ENCODE results near the gene PSMB5.

Gene PSMB5

GRCh38 chr14:23058654-23059504 lies 24.2 kb upstream of the PSMB5 start:
- DNase-seq, result no peak

DNA sequence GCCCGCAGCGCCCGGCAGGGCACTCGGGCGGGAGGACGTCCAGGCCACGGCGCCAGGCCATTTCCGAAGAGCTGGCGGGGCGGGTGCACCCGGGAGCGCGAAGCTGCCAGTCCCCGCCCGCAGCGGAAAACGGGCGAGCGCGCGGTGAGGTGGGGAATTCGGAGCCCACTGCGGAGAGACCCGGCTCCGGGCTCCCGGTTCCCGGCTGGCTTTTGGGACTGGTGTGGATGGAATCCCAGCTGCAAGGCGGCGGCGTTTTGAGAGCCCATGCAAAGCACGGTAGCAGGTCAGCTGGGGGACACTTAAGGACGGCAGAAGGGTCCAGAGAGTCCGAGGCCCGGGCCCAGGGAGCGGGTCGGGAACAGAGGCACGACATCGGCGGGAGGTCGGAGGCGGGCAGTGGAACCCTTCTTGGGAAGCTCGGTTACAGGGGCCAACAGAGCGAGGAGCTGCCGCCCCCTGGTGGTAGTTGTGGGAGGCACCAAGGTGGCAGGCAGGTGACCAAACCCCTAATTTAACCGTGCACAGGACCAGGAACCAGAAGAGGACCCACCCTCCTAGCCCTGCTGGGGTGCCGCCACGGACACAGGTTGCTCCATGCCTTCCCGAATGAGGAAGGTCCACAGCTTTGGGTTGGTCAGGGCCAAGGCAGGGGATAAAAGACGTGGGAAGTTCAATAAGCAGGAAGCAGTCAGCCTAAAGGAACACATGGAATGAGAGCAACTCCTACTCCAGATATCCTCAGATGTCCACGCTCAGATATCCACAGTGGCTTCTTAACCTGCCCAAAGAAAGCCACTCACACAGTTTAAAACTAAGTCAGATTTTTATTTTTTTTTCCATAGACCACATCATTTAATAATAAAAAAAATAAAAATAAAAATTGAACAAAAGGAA lies 23.3 kb upstream of the PSMB5 start:
- no peak for DNase-seq

- DNase-seq, result no peak
Measured at GRCh38 chr14:23056956-23057756, 22.5 kb upstream of the PSMB5 start, which contains the start of gene CDH24. TSS of gene CDH24 (minus strand) at chr14:23057520. CDS start at chr14:23055733, 1,787 bp downstream.

DNA sequence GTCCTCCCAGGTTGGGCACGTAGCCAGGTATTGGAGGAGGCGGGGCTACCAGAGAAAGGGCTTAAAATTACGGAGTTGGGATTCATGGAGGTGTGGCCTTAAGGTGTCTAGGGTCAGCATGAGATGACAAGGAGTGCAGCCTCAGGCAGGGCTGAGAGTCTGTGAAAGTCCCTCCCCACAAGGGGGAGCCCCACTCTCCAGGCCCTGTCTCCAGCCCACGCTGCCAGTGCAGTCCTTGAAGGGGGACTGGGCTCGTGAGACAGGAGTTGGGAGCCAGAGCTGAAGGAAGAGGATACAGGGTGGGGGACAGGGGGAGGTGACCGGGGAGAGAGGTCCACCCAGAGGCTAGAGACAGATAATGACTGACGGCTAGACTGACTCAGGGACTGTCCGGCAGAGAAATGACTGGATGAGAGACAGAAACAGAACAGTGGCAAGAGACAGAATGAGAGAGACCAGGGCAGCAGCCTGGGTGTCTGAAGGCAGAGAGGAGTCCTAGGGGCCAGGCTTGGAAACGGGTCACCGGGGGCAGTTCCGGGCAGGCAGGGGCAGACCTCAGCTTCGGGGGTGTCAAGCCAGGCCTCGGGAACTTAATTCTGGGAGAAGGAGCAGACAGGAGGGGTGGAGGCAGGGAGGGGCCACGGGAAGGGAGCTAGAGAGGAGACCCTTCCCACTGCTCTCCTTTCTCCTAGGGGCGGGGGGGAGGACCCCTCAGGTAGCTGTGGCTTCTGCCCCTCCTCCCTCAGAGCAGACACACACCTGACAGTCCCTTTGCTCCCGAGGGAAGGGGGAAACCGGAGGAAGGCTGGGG lies 21.6 kb upstream of the PSMB5 start:
- DNase-seq, result no peak

DNA sequence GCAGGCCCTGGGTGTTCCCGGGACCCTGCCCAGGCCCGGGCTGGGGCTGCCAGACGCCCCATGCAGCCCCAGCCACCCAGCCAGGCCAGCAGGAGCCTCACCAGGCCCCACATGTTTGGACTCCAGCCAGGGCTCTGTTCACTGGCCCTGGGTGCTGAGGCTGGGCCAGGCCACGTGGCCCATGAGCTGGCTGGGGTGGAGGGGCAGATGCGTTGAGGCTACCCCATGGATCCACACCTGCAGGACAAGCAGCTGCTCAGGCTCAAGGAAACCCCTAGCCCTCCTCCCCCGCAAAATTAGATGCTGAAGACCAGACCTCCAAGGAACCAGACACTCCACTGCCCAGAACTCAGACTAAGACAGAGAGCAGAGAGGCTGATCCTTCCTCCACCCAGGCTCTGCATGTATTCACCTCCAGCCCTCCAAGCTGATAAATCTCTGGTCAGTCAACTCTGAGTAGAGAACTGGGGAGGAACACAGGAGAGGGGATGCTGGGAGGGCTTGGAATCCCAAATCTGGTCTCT lies 21.0 kb upstream of the PSMB5 start:
- no peak for DNase-seq

DNA sequence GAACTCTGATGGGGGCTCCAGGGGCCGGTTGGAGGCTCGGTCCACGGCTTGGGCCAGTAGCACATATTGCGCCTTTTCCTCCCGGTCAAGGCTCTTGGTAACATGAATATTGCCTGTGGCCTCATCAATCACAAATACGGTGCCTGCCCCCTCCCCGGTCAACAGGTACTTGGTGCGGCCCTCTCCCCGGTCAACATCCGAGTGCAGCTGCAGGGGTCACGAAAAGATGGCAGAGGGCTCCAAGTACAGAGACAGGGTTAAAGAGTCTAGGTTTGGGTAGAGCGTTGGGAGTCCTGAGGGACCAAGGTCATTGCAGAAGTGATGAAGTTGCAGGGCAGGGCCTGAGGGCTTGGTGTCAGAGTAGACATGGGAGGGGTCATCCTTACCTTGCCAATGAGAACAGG lies 20.4 kb upstream of the PSMB5 start:
- DNase-seq, result no peak

DNA sequence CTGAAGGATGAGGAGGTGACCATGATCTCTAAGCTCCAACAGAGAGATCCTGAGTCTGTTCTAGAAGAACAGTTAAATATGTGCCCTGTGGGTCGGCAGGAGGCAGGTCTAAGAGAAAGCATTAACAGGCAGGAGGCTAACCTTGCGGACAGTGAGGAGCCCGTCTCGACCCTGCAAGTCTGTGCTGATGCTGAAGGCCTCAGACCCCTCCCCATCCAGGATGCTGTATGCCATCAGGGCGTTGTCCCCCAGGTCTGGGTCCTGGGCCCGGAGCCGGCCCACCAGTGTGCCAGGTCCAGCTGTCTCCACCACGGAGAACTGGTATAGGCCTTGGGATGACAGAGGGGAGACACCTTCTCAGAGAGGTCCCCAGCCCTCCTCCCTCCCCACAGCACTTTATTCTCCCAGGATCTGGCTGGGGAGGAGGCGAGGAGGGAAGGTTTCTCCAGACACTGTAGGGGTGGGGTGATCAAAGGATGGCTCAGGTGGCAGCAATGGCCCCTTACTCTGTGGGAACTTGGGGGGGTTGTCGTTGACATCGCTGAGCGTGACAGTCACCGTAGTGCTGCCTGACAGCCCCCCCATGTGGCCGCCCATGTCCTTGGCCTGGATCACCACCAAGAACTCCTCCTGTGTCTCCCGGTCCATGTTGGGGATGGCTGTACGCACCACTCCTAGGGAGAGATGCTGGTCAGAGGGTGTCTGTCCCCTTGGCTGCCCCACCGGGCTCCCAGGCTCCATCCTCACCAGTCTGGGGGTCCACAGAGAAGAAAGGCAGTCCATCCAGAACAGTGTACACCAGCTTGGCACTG lies 19.5 kb upstream of the PSMB5 start:
- no peak for DNase-seq

- DNase-seq, result no peak
Measured at GRCh38 chr14:23053426-23053825, 18.7 kb upstream of the PSMB5 start.

DNA sequence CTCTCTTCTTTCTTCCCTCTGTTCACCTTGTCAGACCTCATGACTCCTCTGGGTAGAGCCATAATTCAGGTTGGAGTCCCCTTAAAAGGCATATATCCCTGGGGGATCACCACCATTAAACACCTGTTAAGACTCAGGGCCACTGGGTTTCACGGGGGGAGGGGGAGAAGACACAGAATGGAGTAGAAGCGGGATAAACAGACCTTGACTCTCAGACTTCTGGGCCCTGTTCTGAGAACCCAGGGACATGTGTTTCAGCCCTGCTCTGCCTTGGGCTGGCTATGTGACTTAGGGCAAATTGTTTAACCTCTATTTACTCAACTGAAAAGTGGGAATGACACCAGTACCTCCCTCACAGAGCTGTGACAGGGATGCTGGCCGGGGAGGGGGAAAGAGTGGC lies 18.0 kb upstream of the PSMB5 start:
- no peak for DNase-seq

DNA sequence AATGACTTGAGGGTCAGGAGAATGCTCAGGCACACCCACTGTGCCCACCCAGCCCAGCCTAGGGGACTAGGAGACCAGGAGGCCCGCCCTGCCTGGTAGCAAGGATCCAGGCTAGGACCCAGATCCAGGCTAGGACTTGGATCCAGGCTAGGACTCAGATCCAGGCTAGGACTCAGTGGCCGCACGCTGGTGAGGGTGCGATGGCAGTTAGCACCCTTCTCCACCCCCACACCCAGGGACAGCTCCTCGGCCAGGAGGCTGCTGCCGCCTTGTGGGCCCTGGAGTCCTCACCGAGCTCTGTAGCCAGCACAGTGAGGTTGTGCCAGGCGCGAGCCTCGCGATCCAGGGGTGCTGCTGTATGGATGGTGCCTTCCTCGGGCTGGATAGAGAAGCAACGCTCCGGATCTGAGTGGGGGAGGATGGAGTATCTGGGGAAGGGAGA lies 17.5 kb upstream of the PSMB5 start:
- no peak for DNase-seq

GRCh38 chr14:23051141-23052057 lies 16.7 kb upstream of the PSMB5 start:
- DNase-seq, result no peak

DNA sequence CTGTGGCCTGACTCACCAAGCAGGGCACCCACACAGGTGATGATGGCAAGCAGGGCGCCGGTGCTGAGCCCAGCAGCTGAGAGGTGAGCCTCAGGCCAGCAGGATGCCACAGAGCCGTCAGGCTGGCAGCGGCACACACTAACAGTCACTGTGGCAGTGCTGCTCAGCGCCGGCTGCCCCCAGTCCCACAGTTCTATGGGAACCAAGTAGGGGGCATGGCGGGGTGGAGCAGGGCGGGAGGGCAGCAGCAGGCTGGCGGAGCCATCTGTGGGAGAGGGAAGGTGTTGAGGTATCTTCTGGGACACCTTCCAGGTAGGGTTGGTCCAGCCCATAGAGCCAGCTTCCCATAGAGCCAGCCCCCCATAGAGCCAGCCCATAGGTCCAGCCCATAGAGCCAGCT lies 14.3 kb upstream of the PSMB5 start:
- no peak for DNase-seq

- DNase-seq, result no peak
Measured at GRCh38 chr14:23047751-23048693, 13.3 kb upstream of the PSMB5 start.

DNA sequence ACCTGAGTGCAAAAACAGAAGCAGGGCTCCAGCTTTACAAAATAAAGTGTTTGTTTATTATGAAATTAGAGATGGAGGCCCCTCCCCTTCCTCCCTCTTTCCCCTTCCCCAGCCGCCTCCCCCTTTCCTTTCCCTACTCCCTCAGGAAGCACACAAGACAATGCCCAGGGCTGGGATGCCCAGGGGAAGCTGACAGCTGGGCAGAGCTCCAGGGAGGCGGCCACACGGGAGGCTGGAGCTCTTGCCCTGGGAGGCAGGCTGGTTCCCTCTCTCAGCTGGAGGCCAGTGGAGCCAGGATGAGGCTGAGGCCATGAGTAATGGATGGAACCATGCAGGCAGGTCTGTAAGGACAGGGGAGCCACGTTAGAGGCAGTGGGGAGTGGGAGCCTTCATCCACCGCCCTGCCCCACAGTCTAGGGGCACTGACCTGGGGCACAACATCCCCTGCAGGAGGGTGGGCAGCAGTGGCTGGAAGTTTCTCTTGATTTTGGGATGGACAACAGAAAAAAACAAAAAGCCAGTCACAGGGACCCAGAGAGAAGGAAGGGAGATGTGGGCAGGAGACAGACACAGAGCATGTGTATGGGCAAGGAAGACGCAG lies 12.4 kb upstream of the PSMB5 start:
- DNase-seq, result no peak

- no peak for DNase-seq
Measured at GRCh38 chr14:23045419-23046357, 11.0 kb upstream of the PSMB5 start.

DNA sequence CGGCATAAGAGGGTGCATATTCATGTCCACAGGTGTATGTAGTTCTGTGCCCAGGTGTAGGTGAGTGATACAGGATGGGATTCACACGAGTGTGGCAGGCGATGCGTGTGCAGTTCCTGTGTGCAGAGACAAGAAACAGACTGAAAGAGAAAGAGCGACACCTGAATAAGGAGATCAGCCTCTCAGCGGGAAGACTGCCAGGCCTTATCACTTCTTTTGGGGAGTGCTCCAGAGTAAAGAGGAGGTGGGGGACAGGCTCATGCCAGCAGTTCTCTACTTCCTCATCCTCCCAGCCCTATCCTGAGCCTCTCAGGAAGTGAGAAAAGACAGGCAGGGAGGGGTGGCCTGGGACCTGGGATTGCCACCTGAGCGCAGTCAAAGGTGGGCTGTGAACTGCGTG lies 10.1 kb upstream of the PSMB5 start:
- no peak for DNase-seq

- DNase-seq, result no peak
Measured at GRCh38 chr14:23043754-23044153, 9.1 kb upstream of the PSMB5 start.

Measured in SIG-M5 (cell line).